ENCODE results near the gene AMBRA1.

The AMBRA1 gene

GRCh38 chr11:46498179-46498578, 95.6 kb downstream of the AMBRA1 start:
- DNase-seq: no peak

DNA sequence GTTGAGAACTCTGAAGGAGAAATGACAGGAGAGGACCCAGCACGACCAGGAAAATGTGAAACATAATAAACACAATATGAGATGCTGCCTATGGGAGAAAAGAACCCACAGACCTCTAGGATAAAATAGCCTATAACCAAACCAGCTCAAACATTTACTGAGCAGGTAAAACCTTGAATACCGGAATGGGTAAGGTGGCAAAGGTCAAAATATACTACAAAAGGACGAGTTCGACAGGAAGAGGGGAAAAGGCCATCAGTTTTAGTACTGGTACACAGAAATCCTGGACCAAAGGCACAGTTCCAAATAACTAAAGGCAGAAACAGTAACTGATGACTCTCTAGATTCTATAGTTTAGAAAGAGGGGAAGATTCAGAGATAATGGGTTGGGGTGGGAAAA, 96.3 kb downstream of the AMBRA1 start:
- no peak for DNase-seq

GRCh38 chr11:46493791-46494190, 100.0 kb downstream of the AMBRA1 start:
- DNase-seq: peak; percentile 13

- DNase-seq: peak; percentile 24
Observed at GRCh38 chr11:46492532-46492931, 101.3 kb downstream of the AMBRA1 start.

DNA sequence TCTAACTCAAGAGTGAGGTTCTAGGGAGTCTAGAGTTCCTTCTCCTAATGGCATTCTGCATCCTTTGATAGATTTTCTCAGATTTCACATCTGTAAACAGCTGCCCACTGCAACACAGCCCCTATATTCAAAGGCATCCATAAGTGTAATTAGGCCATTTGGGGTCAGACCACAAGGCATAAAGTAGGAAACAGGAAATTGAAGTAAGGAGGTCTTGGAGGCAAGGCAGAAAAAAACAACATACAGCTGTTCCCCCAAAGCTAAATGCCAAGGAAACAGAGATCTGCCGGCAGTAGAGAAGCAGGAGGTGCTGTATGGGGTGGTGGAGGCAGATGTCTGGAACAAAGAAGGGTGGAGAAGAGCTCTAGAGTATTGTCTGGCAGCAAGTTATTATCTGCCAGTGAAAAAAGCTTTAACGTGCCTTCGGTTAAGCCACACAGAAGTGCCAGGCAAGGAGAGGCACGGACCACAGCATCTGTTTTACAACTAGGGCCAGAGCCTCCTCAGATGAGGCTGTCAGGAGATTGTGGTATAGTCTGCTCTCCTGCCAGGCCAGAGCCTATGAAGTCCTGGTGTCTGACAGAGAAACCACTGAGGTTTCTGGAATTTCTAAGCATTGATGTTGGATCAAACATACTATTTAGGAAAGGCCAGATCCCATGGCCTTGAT, 102.0 kb downstream of the AMBRA1 start:
- no peak for DNase-seq

DNA sequence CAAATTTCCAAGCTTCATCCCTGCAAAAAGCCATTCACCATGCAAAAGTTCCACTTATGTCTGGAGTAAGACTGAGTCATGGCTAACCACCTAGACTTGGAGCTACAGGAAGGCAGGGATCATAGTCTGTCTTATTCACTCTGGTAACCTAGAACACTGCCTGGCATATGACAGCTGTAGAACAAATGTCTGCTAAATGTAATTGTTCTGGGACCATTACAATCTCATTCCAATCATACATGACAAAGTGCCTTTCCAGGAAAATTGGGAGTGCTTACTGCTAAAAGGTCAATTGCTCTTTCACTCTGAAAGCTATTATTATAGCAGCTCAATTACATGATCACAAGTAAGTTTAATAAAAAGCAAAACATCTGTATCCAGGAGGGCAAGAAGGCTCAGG, 103.2 kb downstream of the AMBRA1 start:
- DNase-seq: no peak

DNA sequence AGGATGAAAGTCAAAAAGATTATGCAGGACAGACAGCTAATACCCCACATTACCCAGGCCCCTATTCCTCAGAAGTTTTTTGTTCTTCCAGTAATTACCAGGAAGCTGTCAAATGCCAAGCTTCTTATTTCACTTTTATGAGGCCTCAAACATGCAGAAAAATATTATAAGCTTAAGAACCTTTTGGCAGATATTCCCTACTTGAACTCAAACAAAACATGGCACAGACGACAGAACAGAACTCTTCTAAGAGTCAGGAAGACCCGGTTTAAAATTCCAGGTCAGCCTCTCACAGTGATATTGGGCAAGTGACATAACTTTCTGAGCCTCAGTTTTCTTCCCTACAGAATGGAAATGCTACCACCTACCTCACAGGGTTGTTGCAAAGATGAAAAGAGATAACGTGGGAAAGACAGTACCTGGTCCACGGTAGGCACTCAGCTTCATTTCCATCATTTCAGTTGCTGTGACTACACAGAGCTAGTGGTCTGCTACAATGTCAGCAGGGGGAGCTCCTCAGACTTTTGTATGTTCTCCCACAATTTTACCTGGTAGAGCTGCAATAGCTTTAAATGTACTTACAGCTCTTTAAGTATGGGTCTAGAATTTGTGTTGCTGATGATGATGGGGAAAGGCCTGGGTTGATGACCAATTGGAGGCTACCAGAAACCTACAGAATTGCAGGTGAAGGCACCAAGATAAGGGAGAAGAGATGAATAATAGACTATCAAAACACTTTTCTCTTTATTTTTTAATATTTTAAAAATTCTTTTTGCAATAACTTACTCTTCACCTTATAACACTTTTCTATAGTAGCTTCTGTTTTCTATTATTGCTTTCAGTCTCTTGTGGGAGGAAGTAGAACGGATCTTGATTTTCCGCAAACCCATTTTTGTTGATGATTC, 103.9 kb downstream of the AMBRA1 start:
- peak; percentile 76 for DNase-seq

DNA sequence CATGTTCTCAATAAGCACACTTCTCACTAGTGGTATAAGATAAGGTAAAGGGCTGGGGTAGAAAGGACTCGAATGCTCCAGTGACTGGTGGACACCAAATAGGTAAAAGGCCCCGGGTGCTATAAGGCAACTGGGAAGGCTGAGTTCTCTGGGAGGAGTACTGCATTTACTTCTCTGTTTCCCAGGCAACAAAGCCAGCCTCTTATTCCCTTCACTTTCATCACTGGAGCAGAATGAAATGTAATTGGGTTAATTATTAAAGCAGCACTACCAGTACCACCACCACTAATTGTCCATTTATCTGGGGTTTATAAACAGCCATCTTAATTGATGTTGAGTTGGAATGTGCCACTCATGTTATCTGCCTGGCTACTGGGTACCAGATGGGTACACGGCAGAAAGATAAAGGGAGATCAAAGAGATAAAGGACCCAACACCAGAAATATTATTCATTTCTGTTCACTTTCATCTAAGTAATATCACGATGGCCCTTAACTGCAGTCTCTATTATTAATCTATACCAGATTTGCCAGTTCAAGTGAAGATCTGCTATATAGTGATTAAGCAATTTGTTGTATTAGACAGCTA, 107.9 kb downstream of the AMBRA1 start:
- peak; percentile 32 for DNase-seq

- DNase-seq: no peak
Observed at GRCh38 chr11:46484101-46484500, 109.7 kb downstream of the AMBRA1 start.

GRCh38 chr11:46480909-46481308, 112.9 kb downstream of the AMBRA1 start:
- DNase-seq: no peak

GRCh38 chr11:46480166-46480726, 113.6 kb downstream of the AMBRA1 start:
- peak; percentile 15 for DNase-seq

GRCh38 chr11:46479601-46480000, 114.2 kb downstream of the AMBRA1 start:
- DNase-seq: no peak

DNA sequence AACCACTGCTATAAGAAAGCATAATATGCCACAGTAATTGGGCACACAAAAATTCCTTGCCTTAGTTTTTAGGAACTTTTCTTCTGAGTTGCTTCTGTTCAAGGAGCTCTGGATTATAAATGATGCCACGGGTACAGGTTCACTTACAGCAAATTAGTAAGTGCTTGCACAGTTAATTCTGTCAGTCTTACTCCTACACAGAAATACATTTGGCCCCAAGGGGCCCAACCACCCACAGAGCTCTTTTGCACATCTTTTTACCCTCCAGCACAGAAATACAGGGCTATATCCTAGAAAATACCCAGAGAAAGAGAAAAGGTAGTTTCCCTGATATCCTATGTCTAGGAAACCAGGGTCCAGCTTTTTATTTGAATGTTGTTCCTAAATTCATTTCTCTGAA, 115.6 kb downstream of the AMBRA1 start:
- no peak for DNase-seq

DNA sequence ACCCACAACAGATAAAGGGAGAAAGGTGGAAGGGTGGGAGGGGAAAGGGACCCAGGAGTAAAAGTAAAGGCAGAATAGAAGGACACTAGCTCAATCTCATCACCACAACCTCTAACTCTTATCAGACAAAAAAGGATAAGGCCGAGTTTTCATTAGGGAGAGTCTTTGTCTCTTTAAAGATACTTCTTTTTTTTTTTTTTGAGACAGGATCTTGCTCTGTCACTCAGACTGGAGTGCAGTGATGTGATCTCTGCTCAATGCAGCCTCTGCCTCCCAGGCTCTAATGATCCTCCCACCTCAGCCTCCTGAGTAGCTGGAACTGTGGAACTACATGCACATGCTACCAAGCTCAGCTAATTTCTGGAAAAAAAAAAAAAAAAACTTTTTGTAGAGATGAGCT, 116.7 kb downstream of the AMBRA1 start:
- DNase-seq: no peak

DNA sequence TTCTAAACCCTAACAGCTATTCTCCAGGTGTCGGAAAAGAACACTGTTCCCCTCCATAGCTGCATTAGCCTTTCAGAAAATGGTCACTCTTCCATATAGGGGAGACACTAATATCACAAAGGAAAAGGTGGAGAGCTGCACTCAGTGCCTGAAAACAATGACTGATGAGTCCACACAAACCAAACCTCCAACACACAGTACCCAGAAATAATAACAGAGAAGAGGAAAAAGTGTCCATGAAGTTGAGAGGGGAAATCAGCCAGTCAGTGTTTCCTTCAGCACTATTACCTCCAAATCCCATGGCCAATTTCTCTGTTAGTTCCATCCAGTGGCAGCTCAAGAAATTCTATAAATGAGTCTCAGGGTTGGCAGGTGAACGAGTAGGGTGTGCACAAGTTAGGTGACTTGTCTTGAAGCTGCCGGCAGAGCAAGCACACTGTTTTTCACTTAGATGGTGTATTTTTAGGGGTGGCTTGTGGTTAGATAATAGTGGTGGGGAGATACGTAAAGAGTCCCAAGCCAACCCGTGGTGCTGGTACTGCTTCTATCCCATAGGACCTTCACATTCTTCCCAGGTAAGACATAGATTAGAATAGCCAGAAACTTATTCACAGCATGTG, 117.8 kb downstream of the AMBRA1 start:
- DNase-seq: no peak

DNA sequence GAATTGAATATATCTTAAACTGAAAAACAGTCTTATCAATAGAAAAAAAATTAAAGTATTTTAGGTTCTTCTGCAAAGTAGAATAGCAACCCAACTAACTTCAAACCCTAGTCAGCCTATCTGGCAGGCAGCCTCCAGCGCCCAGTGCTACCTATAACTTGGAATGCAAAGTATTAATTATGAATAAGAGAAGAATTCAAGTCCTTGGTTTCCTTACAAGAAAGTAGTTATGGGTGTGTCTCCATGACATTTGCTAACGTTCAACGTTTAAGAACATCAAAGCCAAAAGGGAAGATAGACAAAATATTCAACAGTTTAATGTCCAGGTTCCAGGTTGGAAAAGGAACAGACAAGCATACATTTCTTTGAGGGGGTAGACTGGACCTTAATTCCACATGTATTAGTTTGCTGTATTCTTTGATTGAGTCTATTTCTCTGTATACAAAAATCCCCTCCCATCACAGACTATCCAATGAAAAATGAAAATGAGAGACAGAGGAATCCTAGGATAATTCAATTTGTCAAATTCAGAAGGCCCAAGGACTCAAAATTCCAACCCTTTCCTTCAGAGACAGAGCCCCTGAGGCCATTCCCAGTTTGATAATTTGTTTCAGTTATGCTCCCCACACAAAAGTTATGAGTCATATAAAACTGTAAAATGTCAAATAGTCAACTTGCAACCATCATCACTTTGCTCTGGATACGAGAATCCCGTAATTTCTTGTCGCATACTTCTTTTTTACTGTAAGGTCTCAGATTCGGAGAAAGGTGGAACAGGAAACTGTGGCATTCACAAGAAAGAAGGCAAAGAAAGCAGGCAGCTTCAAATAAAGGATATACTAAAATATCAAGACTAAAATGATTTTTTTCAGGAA, 118.5 kb downstream of the AMBRA1 start:
- no peak for DNase-seq

DNA sequence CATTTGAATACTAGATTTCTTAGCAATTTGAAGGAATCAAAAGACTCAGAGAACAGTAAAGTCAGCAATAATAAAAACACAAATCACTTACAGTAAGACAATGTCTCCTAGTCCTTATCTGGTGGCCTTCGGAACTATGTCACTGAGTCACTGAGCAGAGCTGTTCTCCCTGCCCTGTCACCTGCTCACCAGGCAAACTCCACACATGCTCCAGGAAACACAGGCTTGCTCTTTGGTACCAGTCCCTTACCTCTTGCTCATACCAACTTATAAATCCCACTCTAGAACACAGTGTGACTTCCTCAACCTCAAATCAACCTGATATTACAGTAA, 121.2 kb downstream of the AMBRA1 start:
- no peak for DNase-seq

DNA sequence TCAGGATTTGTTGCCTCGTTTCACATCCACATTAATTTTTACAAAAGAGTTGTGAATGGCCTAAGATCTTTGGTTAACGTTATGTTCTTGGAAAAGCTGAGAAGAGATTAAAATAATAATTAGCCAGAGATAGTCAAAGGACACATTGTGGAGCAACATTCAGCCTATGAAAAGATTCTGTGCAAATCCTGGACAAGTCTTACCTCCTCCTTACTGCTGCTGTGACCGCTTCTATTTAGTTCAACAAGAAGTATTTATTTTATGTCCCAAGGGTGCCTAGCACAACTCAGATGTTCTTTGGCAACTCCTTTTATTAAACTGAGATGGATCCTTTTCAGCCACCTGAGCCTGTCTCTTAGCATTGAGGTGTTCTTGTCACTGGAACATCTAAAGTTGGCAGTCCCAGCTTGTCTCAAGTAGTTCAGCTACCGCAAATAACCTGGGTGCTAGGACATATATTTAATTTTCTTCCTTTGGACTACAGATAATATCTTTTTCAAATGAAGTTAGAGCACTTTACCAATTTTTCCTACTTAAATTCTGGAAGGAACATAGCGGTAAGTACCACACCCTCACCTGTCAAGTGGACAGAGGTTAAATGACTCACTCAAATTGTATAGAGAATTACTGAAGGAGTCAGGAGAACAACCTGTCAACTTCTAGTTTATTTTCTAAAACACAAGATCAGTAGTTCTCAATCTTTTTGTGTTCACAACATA, 121.7 kb downstream of the AMBRA1 start:
- no peak for DNase-seq

- DNase-seq: no peak
Observed at GRCh38 chr11:46469926-46470325, 123.9 kb downstream of the AMBRA1 start.

DNA sequence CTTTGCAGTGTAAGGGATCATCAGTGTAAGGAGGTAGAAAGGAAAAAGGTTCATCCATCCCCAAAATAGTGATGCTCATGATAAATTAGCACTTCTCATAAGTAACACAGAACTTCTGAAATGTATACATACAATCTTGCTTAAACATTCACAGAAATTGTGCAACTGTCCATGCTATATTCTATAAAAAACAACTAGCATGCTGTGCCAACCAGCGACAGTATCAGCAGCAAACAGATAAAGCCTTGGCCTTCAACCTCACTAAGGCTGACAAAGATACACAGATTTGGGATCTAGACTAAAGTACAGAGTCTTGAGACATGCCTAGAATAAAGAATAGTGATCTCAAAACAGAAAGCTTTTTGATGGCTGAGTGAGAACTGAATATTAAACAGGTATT, 128.1 kb downstream of the AMBRA1 start:
- DNase-seq: no peak

- DNase-seq: peak; percentile 34
Observed at GRCh38 chr11:46463701-46464421, 130.0 kb downstream of the AMBRA1 start.
